Measurements from ENCODE around the gene GPC3. TPM values are rescaled to one million over a fixed set of nuclear protein-coding genes. Genes with fewer than 3 reads are reported as not detected.

GPC3 gene
- total RNA-seq, 2 experiments from 2014 or later, result 0.40 to 0.72 TPM

DNA sequence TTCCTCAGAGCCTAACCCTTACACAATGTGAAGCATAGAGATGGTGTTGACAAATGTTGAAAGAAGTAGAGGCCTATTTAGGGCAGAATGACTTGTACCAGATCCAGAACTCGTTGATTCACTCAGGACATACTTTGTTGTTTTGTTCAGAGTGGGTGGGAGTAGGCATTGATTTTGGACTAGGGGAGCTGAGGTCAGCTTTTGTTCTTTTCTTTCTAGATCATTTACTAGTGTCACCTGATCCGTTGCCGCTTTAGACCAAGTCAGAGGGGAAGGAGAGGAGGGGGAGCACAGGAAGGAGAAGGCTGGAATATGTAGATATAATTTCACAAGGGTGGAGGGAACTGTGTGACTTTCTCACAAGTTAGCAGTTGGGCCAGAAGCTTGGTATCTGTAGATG is 287.7 kb downstream of the GPC3 start:
- no peaks in the 10 kb centered on the region for H3K9me3 Mint-ChIP-seq

GRCh38 chrX:133689997-133690599 is 295.3 kb downstream of the GPC3 start:
- Mint-ChIP-seq H3K9me3 (no peaks in the 10 kb centered on the region), H3K4me1 (no peaks in the 10 kb centered on the region), H3K4me3 (no peak overlapping the region), H3K27ac (no peak overlapping the region), H3K27me3 (no peaks in the 10 kb centered on the region), H3K36me3 (no peaks in the 10 kb centered on the region)
- POLR2A ChIA-PET, result no interaction called here
- DNase-seq (no peak), ATAC-seq (ENCODE audit: low read depth) (no peak)

More for the DNA sequence above, 287.7 kb downstream of the GPC3 start:
- peaks cover 2% of the 10 kb centered on the region for H3K36me3 Mint-ChIP-seq
- POLR2A ChIA-PET, result no interaction called here
- no peak overlapping the region for H3K27ac Mint-ChIP-seq
- H3K4me1 Mint-ChIP-seq, result no peaks in the 10 kb centered on the region
- no peaks in the 10 kb centered on the region for H3K27me3 Mint-ChIP-seq
- H3K4me3 Mint-ChIP-seq, result no peak overlapping the region
- DNase-seq (no peak), ATAC-seq (ENCODE audit: low read depth) (no peak)

DNA sequence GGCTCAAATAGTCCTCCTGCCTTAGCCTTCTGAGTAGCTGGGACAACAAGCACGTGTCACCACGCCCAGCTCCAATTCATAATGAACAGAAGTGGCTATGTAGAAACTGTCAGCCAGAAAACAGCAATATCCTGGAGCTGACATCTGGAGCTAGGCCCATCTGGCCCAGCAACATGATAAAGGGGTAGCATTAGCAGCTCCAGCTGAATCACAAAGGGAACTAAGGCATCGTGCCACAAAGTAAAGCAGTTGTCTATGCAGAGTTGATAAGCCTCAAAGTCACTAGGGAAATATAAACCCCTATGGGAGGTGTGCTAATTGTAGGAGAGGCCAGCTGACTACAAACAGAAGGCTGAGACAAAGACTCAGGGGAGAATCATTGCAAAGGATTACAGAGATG is 299.6 kb downstream of the GPC3 start:
- H3K27ac Mint-ChIP-seq, result no peak overlapping the region
- POLR2A ChIA-PET, result no interaction called here
- no peak for ATAC-seq (ENCODE audit: low read depth)
- no peaks in the 10 kb centered on the region for H3K36me3 Mint-ChIP-seq
- peaks cover 5% of the 10 kb centered on the region for H3K4me1 Mint-ChIP-seq
- DNase-seq, result no peak
- no peaks in the 10 kb centered on the region for H3K9me3 Mint-ChIP-seq
- H3K4me3 Mint-ChIP-seq, result no peak overlapping the region
- H3K27me3 Mint-ChIP-seq, result peaks cover 1% of the 10 kb centered on the region

DNA sequence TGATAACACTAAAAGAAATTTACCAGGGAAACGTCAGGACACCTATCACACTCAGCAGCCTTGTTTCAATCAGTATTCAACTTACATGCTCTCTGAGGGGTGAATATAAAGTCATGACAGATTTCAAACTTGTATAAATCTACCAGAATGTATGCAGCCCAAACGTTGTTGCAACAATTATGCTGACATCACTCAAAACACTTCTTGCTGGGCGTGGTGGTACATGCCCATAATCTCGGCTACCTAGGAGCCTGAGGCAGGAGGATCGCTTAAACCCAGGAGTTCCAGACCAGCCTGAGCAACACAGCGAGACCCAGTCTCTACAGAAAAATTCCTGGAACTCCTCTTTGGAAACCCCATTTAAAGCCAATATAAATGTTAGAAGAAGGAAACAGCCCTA is 303.5 kb downstream of the GPC3 start:
- DNase-seq (no peak), ATAC-seq (ENCODE audit: low read depth) (no peak)
- peaks cover 5% of the 10 kb centered on the region for H3K4me1 Mint-ChIP-seq
- H3K36me3 Mint-ChIP-seq, result no peaks in the 10 kb centered on the region
- POLR2A ChIA-PET, result no interaction called here
- no peaks in the 10 kb centered on the region for H3K9me3 Mint-ChIP-seq
- no peak overlapping the region for H3K27ac Mint-ChIP-seq
- peaks cover 1% of the 10 kb centered on the region for H3K27me3 Mint-ChIP-seq
- no peak overlapping the region for H3K4me3 Mint-ChIP-seq

DNA sequence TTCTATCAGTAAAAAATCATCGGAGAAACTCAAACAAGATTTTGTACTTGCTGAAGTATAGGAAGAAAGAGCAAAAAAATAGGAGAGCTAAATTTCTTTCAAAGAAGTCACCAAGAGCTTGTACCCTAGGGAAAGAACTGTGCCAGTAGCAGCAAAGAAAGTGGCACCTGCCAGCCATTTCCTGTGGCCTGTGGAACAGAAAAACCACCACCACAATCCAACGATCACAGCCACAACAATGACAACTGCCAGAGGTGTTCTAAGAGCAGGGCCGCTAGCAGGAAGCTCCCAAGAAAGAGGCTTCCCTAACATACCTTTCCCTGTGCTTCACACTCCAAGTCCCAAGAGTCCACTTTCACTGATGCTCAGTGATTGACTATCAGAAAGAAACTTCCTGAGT is 304.0 kb downstream of the GPC3 start:
- no peaks in the 10 kb centered on the region for H3K9me3 Mint-ChIP-seq
- no peak for DNase-seq
- peaks cover 1% of the 10 kb centered on the region for H3K27me3 Mint-ChIP-seq
- H3K4me1 Mint-ChIP-seq, result peaks cover 5% of the 10 kb centered on the region
- ATAC-seq (ENCODE audit: low read depth), result no peak
- no peaks in the 10 kb centered on the region for H3K36me3 Mint-ChIP-seq
- H3K4me3 Mint-ChIP-seq, result no peak overlapping the region
- POLR2A ChIA-PET, result no interaction called here
- H3K27ac Mint-ChIP-seq, result no peak overlapping the region

DNA sequence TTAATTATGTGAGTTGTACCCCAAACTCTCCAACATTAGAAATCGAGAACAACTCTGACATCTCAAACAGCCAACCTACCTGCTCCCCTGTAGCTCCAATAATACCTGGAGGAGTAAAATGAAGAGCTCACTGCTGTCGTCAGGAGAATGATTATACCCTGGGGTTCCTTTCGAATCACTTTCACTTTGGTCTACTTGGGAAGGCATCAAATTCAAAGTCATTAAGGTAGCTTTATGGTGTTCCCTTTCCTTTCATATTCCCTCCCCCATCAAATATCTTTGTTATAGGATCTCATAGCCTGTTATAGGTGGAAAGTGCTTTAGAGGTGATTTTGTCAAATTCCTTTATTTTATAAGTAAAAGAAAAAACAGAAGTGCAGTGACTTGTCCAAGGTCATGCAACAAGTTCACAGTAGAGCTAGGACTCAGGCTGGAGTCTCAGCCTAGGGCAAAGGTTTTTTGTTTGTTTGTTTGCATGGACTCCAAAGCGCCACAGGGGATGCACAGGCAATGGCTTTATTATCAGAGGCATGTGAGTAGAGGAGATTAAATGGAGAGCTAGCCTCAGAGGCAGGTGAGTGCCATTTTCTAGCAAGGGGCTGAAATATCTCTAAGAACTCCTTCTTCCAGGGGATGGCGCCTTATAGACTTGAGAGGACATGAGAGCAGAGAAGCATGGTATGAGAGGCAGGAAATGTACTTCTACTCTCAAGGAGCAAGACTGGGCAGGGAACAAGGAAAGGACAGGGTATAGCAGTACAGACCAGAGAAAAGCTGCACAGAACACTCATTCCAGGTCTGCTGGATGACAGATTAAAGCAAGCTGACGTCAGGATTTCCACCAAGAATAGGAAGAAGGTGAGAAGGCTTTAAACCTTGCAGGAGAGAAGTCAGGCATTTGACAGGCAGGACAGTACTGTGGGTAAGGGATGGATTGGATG is 308.0 kb downstream of the GPC3 start:
- H3K27ac Mint-ChIP-seq, result no peak overlapping the region
- H3K4me1 Mint-ChIP-seq, result peaks cover 5% of the 10 kb centered on the region

DNA sequence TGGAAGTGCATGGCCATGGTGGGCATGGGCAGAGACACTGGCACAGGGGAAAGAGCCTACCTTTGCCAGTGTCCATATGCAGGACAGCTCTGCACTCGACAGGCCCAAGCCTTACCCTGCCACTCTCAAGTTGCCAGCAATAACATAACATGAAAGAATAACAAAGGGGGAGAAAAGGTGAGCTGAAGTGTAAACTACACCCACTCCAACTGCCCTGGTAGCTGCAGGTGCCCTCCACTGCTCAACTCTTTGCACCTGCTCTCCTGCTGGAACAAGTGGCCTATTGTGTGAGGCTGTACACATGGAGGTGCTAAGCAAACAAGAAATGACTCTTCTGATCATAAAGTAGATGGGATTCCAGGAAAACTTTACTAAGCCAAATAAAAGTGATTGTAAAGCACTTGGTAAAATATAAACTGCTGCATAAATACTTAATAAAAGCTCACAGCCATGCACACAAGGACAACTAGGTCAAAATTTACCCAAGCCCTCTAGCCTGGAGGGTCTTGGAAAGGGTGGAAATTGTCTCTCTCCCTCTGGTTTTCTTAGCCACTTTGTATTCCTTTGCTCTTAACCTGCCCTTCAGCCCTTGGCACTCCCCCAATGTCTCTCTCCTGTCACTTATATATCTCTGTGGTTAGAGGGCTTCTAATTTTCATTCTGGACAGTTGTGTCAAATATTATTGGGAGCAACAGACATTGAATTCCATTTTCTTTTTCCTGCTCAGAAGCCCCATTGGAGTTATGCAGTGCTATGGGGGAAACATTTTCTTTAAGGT is 308.9 kb downstream of the GPC3 start:
- ATAC-seq (ENCODE audit: low read depth) (no peak), DNase-seq (no peak)
- Mint-ChIP-seq H3K4me1 (peaks cover 3% of the 10 kb centered on the region), H3K27me3 (no peaks in the 10 kb centered on the region), H3K9me3 (no peaks in the 10 kb centered on the region), H3K4me3 (no peak overlapping the region), H3K36me3 (no peaks in the 10 kb centered on the region), H3K27ac (no peak overlapping the region)
- POLR2A ChIA-PET, result no interaction called here

More for the DNA sequence above, 308.0 kb downstream of the GPC3 start:
- DNase-seq, result no peak
- Mint-ChIP-seq H3K36me3 (no peaks in the 10 kb centered on the region), H3K9me3 (no peaks in the 10 kb centered on the region), H3K27me3 (no peaks in the 10 kb centered on the region), H3K4me3 (no peak overlapping the region)
- POLR2A ChIA-PET, result no interaction called here
- ATAC-seq (ENCODE audit: low read depth), result no peak

- Mint-ChIP-seq H3K36me3 (no peaks in the 10 kb centered on the region), H3K4me3 (no peak overlapping the region), H3K27me3 (no peaks in the 10 kb centered on the region), H3K27ac (no peak overlapping the region), H3K9me3 (no peaks in the 10 kb centered on the region), H3K4me1 (no peaks in the 10 kb centered on the region)
- ATAC-seq (ENCODE audit: low read depth) (no peak), DNase-seq (no peak)
- POLR2A ChIA-PET, result no interaction called here
Observed at GRCh38 chrX:133674726-133675470, 310.5 kb downstream of the GPC3 start.

GRCh38 chrX:133670383-133670782 is 315.0 kb downstream of the GPC3 start:
- Mint-ChIP-seq H3K36me3 (no peaks in the 10 kb centered on the region), H3K27me3 (no peaks in the 10 kb centered on the region), H3K27ac (no peak overlapping the region), H3K4me1 (no peaks in the 10 kb centered on the region), H3K4me3 (no peak overlapping the region), H3K9me3 (no peaks in the 10 kb centered on the region)
- POLR2A ChIA-PET, result no interaction called here
- ATAC-seq (ENCODE audit: low read depth) (no peak), DNase-seq (no peak)

GRCh38 chrX:133669214-133669613 is 316.2 kb downstream of the GPC3 start:
- Mint-ChIP-seq H3K4me3 (no peak overlapping the region), H3K27me3 (no peaks in the 10 kb centered on the region), H3K9me3 (no peaks in the 10 kb centered on the region), H3K4me1 (no peaks in the 10 kb centered on the region), H3K27ac (no peak overlapping the region), H3K36me3 (no peaks in the 10 kb centered on the region)
- POLR2A ChIA-PET, result no interaction called here
- ATAC-seq (ENCODE audit: low read depth) (no peak), DNase-seq (no peak)

GRCh38 chrX:133668225-133668931 is 317.0 kb downstream of the GPC3 start:
- POLR2A ChIA-PET, result no interaction called here
- H3K4me3 Mint-ChIP-seq, result no peak overlapping the region
- ATAC-seq (ENCODE audit: low read depth), result no peak
- H3K27ac Mint-ChIP-seq, result no peak overlapping the region
- H3K27me3 Mint-ChIP-seq, result no peaks in the 10 kb centered on the region
- H3K9me3 Mint-ChIP-seq, result no peaks in the 10 kb centered on the region
- H3K4me1 Mint-ChIP-seq, result no peaks in the 10 kb centered on the region
- H3K36me3 Mint-ChIP-seq, result no peaks in the 10 kb centered on the region
- DNase-seq, result no peak

DNA sequence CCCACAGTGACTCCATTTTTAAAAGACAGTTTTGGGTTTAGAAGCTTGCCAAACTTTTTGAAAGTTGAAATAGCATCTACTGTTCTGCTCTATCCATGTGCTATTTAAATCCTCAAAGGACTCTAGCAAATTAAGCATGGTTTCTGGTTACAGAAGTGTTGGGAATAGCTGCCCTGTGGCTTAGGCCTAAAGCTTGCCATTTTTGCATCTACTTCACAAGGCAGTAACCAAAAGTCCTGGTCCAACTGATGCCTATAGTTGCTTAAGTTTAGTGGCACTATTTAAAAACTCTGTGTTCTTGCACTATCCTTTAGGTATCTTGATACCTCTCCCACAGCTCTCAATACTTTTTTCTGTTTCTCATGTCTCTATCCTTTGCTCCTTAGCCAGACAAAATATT is 319.1 kb downstream of the GPC3 start:
- H3K4me1 Mint-ChIP-seq, result no peaks in the 10 kb centered on the region
- POLR2A ChIA-PET, result no interaction called here
- H3K9me3 Mint-ChIP-seq, result no peaks in the 10 kb centered on the region
- no peak overlapping the region for H3K4me3 Mint-ChIP-seq
- H3K27me3 Mint-ChIP-seq, result no peaks in the 10 kb centered on the region
- H3K36me3 Mint-ChIP-seq, result no peaks in the 10 kb centered on the region
- no peak overlapping the region for H3K27ac Mint-ChIP-seq
- ATAC-seq (ENCODE audit: low read depth), result no peak
- no peak for DNase-seq

Data from activated naive CD8-positive, alpha-beta T cell treated with anti-CD3 and anti-CD28 coated beads, Interleukin-2, amount 10 ng/mL, durations not matched to agents 7 days and 5 days (primary cell).